OCI-LY3 (cell line): ENCODE data around the gene RETREG1.

Source experiments
- H2AFZ ChIP-seq: fragments of 200-600, 300-600 bp; shearing (Covaris generic); 2 replicates; pipeline ENCODE4 v1.6.0; 2014; ENCODE audit warnings: antibody characterized with exemption, low read depth, low read length
- H3K27ac ChIP-seq: fragments of 200-600, 300-600 bp; sonication (generic); 2 replicates; pipeline ENCODE4 v1.5.1; 2014; ENCODE audit warnings: mild to moderate bottlenecking, low read length, moderate library complexity, mixed read lengths
- H3K27me3 ChIP-seq: fragments of 200-600, 300-600 bp; sonication (generic); 2 replicates; pipeline ENCODE4 v1.6.1; 2014; ENCODE audit warnings: low read depth, low read length, mixed read lengths
- H3K36me3 ChIP-seq: fragments of 200-600, 300-600 bp; sonication (generic); replicated peaks from 2 replicates; pipeline ENCODE3; 2014; ENCODE audit warnings: low read depth, low read length, mixed read lengths
- H3K4me1 ChIP-seq: fragments of 300-600, 200-600 bp; sonication (generic); 2 replicates; pipeline ENCODE4 v1.6.1; 2014; ENCODE audit warnings: low read length, mixed read lengths
- H3K4me2 ChIP-seq: fragments of 200-600, 300-600 bp; sonication (generic); 2 replicates; pipeline ENCODE4 v1.6.1; 2014; ENCODE audit warnings: low read length, mixed read lengths
- H3K4me3 ChIP-seq: fragments of 300-600, 200-600 bp; sonication (generic); 2 replicates; pipeline ENCODE4 v1.5.1; 2014; ENCODE audit warnings: antibody characterized with exemption, mild to moderate bottlenecking, low read length, moderate library complexity
- H3K79me2 ChIP-seq: fragments of 300-600, 200-600 bp; shearing (Covaris generic); 2 replicates; pipeline ENCODE4 v1.6.1; 2014; ENCODE audit warnings: mild to moderate bottlenecking, low read length, mixed read lengths
- H3K9ac ChIP-seq: fragments of 300-600, 200-600 bp; shearing (Covaris generic); 2 replicates; pipeline ENCODE4 v1.6.0; 2014; ENCODE audit warnings: mild to moderate bottlenecking, low read length, moderate library complexity
- H3K9me3 ChIP-seq: fragments of 200-600, 300-600 bp; shearing (Covaris generic); 2 replicates; pipeline ENCODE4 v1.6.1; 2014; ENCODE audit warnings: low read length, mixed read lengths; ENCODE audit not compliant: insufficient read depth
- H4K20me1 ChIP-seq: fragments of 200-600, 300-600 bp; sonication (generic); 2 replicates; pipeline ENCODE4 v1.6.1; 2016; ENCODE audit warnings: low read length, mixed read lengths; ENCODE audit not compliant: insufficient read depth
- CTCF ChIP-seq: fragments of 200-600, 300-600 bp; sonication (generic); IDR thresholded peaks from 2 replicates; pipeline ENCODE4 v1.5.1; 2014; ENCODE audit warnings: antibody characterized with exemption, low read length, low read depth
- EZH2phosphoT487 ChIP-seq: fragments of 200-600 bp; shearing (Covaris generic); IDR thresholded peaks from 2 replicates; pipeline ENCODE4 v1.6.1; 2018; ENCODE audit warnings: antibody characterized with exemption, mixed run types, low read depth

The RETREG1 gene

GRCh38 chr5:16567365-16567764 is 49.4 kb downstream of the RETREG1 start:
- TF ChIP-seq CTCF (no peak), EZH2phosphoT487 (no peak)
- Histone ChIP-seq H3K4me2 (no peak overlapping the region), H3K4me1 (peaks cover 21% of the 10 kb centered on the region), H2AFZ (no peak overlapping the region), H3K27me3 (no peaks in the 10 kb centered on the region), H4K20me1 (no peaks in the 10 kb centered on the region), H3K9ac (no peak overlapping the region), H3K79me2 (no peaks in the 10 kb centered on the region), H3K4me3 (no peak overlapping the region), H3K36me3 (no peaks in the 10 kb centered on the region), H3K9me3 (no peaks in the 10 kb centered on the region), H3K27ac (no peak overlapping the region)

GRCh38 chr5:16565118-16565517 is 51.7 kb downstream of the RETREG1 start:
- Histone ChIP-seq H2AFZ (no peak overlapping the region), H3K36me3 (no peaks in the 10 kb centered on the region), H4K20me1 (no peaks in the 10 kb centered on the region), H3K27me3 (no peaks in the 10 kb centered on the region), H3K4me3 (no peak overlapping the region), H3K27ac (no peak overlapping the region), H3K4me2 (no peak overlapping the region), H3K4me1 (peaks cover 13% of the 10 kb centered on the region), H3K79me2 (no peaks in the 10 kb centered on the region), H3K9me3 (no peaks in the 10 kb centered on the region), H3K9ac (no peak overlapping the region)
- TF ChIP-seq CTCF (no peak), EZH2phosphoT487 (no peak)

- Histone ChIP-seq H3K9me3 (no peaks in the 10 kb centered on the region), H3K36me3 (no peaks in the 10 kb centered on the region), H3K4me1 (peaks cover 13% of the 10 kb centered on the region), H3K27me3 (no peaks in the 10 kb centered on the region), H3K9ac (no peak overlapping the region), H3K27ac (no peak overlapping the region), H3K4me2 (no peak overlapping the region), H2AFZ (no peak overlapping the region), H3K4me3 (no peak overlapping the region), H3K79me2 (no peaks in the 10 kb centered on the region), H4K20me1 (no peaks in the 10 kb centered on the region)
- TF ChIP-seq CTCF = no peak
- TF ChIP-seq EZH2phosphoT487 = no peak
Measured at GRCh38 chr5:16564248-16564867, 52.4 kb downstream of the RETREG1 start.

GRCh38 chr5:16563686-16564085 is 53.1 kb downstream of the RETREG1 start:
- no peaks in the 10 kb centered on the region for H4K20me1 ChIP-seq
- no peak overlapping the region for H3K9ac ChIP-seq
- H2AFZ ChIP-seq = no peak overlapping the region
- H3K27me3 ChIP-seq = no peaks in the 10 kb centered on the region
- TF ChIP-seq CTCF = no peak
- TF ChIP-seq EZH2phosphoT487 = no peak
- H3K36me3 ChIP-seq = no peaks in the 10 kb centered on the region
- H3K27ac ChIP-seq = no peak overlapping the region
- peaks cover 13% of the 10 kb centered on the region for H3K4me1 ChIP-seq
- H3K4me3 ChIP-seq = no peak overlapping the region
- no peaks in the 10 kb centered on the region for H3K79me2 ChIP-seq
- H3K9me3 ChIP-seq = no peaks in the 10 kb centered on the region
- no peak overlapping the region for H3K4me2 ChIP-seq
